ENCODE results near the gene PARP3. TPM values are rescaled to one million over a fixed set of nuclear protein-coding genes. Genes with fewer than 3 reads are reported as not detected.
A peak's percentile ranks its signal among the peaks of the same experiment; 100 is the strongest.

The PARP3 gene
- total RNA-seq, 1 donor from 2014 or later: 12.4 TPM

- Mint-ChIP-seq H3K36me3 (ENCODE audit: unreplicated experiment) (no peaks in the 10 kb centered on the region), H3K4me1 (ENCODE audit: unreplicated experiment) (peaks cover 37% of the 10 kb centered on the region), H3K9me3 (ENCODE audit: unreplicated experiment) (no peaks in the 10 kb centered on the region), H3K27ac (ENCODE audit: unreplicated experiment) (no peak overlapping the region), H3K4me3 (ENCODE audit: unreplicated experiment) (peak overlapping the region; percentile 59), H3K27me3 (ENCODE audit: unreplicated experiment) (no peaks in the 10 kb centered on the region)
- no peak for DNase-seq (ENCODE audit: extremely low spot score, unreplicated experiment)
- no peak for TF ChIP-seq CTCF (IDR thresholded peaks at IDR 0.05)
Observed at GRCh38 chr3:51968883-51969678, 26.9 kb downstream of the PARP3 start.

- no peaks in the 10 kb centered on the region for H3K9me3 Mint-ChIP-seq (ENCODE audit: unreplicated experiment)
- no peak for TF ChIP-seq CTCF (IDR thresholded peaks at IDR 0.05)
Observed at GRCh38 chr3:51969841-51970240, 27.7 kb downstream of the PARP3 start.

GRCh38 chr3:51970606-51971300 lies 28.6 kb downstream of the PARP3 start:
- Mint-ChIP-seq H3K27ac (ENCODE audit: unreplicated experiment) (no peak overlapping the region), H3K36me3 (ENCODE audit: unreplicated experiment) (no peaks in the 10 kb centered on the region), H3K9me3 (ENCODE audit: unreplicated experiment) (no peaks in the 10 kb centered on the region), H3K4me3 (ENCODE audit: unreplicated experiment) (no peak overlapping the region), H3K27me3 (ENCODE audit: unreplicated experiment) (no peaks in the 10 kb centered on the region), H3K4me1 (ENCODE audit: unreplicated experiment) (peaks cover 39% of the 10 kb centered on the region)
- no peak for TF ChIP-seq CTCF (IDR thresholded peaks at IDR 0.05)
- DNase-seq (ENCODE audit: extremely low spot score, unreplicated experiment): no peak

More at GRCh38 chr3:51969841-51970240, 27.7 kb downstream of the PARP3 start:
- no peaks in the 10 kb centered on the region for H3K27me3 Mint-ChIP-seq (ENCODE audit: unreplicated experiment)
- no peaks in the 10 kb centered on the region for H3K36me3 Mint-ChIP-seq (ENCODE audit: unreplicated experiment)
- no peak for DNase-seq (ENCODE audit: extremely low spot score, unreplicated experiment)
- H3K4me3 Mint-ChIP-seq (ENCODE audit: unreplicated experiment): no peak overlapping the region
- H3K4me1 Mint-ChIP-seq (ENCODE audit: unreplicated experiment): peaks cover 42% of the 10 kb centered on the region
- H3K27ac Mint-ChIP-seq (ENCODE audit: unreplicated experiment): no peak overlapping the region

GRCh38 chr3:51971350-51971749 lies 29.2 kb downstream of the PARP3 start:
- TF ChIP-seq CTCF (IDR thresholded peaks at IDR 0.05): no peak
- Mint-ChIP-seq H3K27me3 (ENCODE audit: unreplicated experiment) (no peaks in the 10 kb centered on the region), H3K36me3 (ENCODE audit: unreplicated experiment) (no peaks in the 10 kb centered on the region), H3K4me1 (ENCODE audit: unreplicated experiment) (peaks cover 36% of the 10 kb centered on the region), H3K27ac (ENCODE audit: unreplicated experiment) (no peak overlapping the region), H3K4me3 (ENCODE audit: unreplicated experiment) (no peak overlapping the region), H3K9me3 (ENCODE audit: unreplicated experiment) (no peaks in the 10 kb centered on the region)
- DNase-seq (ENCODE audit: extremely low spot score, unreplicated experiment): no peak

- no peak for DNase-seq (ENCODE audit: extremely low spot score, unreplicated experiment)
- Mint-ChIP-seq H3K4me1 (ENCODE audit: unreplicated experiment) (peaks cover 21% of the 10 kb centered on the region), H3K9me3 (ENCODE audit: unreplicated experiment) (no peaks in the 10 kb centered on the region), H3K4me3 (ENCODE audit: unreplicated experiment) (peak overlapping the region; percentile 95), H3K36me3 (ENCODE audit: unreplicated experiment) (no peaks in the 10 kb centered on the region), H3K27ac (ENCODE audit: unreplicated experiment) (peak overlapping the region; percentile 93), H3K27me3 (ENCODE audit: unreplicated experiment) (no peaks in the 10 kb centered on the region)
- no peak for TF ChIP-seq CTCF (IDR thresholded peaks at IDR 0.05)
Observed at GRCh38 chr3:51974277-51974962, 32.3 kb downstream of the PARP3 start.
